IPS DF 6.9 (cell line): ENCODE data around the gene SLC43A2.
A peak's percentile ranks its signal among the peaks of the same experiment; 100 is the strongest.

ENCODE experiments used
- DNase-seq: peaks from one replicate; pipeline ENCODE4 v3.0.0-alpha.2; 2013; ENCODE audit warnings: low read depth, low spot score
- H3K27ac ChIP-seq: one replicate; pipeline ENCODE4 v1.5.1; 2013; ENCODE audit warnings: low read length, control low read depth
- H3K27me3 ChIP-seq: 2 replicates; pipeline ENCODE4 v1.6.1; 2013; ENCODE audit warnings: mild to moderate bottlenecking, low read length; ENCODE audit not compliant: control insufficient read depth, insufficient read depth
- H3K36me3 ChIP-seq: 2 replicates; pipeline ENCODE4 v1.6.1; 2013; ENCODE audit warnings: low read length; ENCODE audit not compliant: control insufficient read depth, insufficient read depth
- H3K4me1 ChIP-seq: 2 replicates; pipeline ENCODE4 v1.6.1; 2013; ENCODE audit warnings: low read length; ENCODE audit not compliant: control insufficient read depth, insufficient read depth
- H3K4me3 ChIP-seq: 2 replicates; pipeline ENCODE4 v1.5.1; 2013; ENCODE audit warnings: mild to moderate bottlenecking, low read length
- H3K9me3 ChIP-seq: 2 replicates; pipeline ENCODE4 v1.6.1; 2013; ENCODE audit warnings: low read length, inconsistent platforms; ENCODE audit not compliant: control insufficient read depth, insufficient read depth
- WGBS: extraction: QIAGEN DNeasy Blood & Tissue Kit; methylation state at CpG from one replicate; pipeline ENCODE4 v1.1.7; 2013; ENCODE audit warnings: mixed read lengths, missing lambda C conversion rate; ENCODE audit not compliant: insufficient read length, insufficient coverage; 5-methylcytosine and 5-hydroxymethylcytosine counted together

Gene SLC43A2

GRCh38 chr17:1630662-1631061 is 2.0 kb upstream of the SLC43A2 start:
- WGBS, result no CpG with 5 or more reads among the region's 4 CpGs

GRCh38 chr17:1629504-1630310 is 1.1 kb upstream of the SLC43A2 start:
- Histone ChIP-seq H3K36me3 (no peaks in the 10 kb centered on the region; the same call in 1 of the 2 replicates), H3K4me1 (peaks cover 2% of the 10 kb centered on the region; the same call in 1 of the 2 replicates), H3K27me3 (no peaks in the 10 kb centered on the region), H3K27ac (no peak overlapping the region), H3K4me3 (peak overlapping the region; percentile 66; the same call in 1 of the 2 replicates), H3K9me3 (no peaks in the 10 kb centered on the region)
- WGBS, result no CpG with 5 or more reads among the region's 45 CpGs
- no peak for DNase-seq

More at GRCh38 chr17:1630662-1631061, 2.0 kb upstream of the SLC43A2 start:
- Histone ChIP-seq H3K4me1 (peaks cover 2% of the 10 kb centered on the region; the same call in 1 of the 2 replicates), H3K27ac (no peak overlapping the region), H3K4me3 (no peak overlapping the region), H3K27me3 (no peaks in the 10 kb centered on the region), H3K36me3 (no peaks in the 10 kb centered on the region; the same call in 1 of the 2 replicates), H3K9me3 (no peaks in the 10 kb centered on the region)
- DNase-seq, result no peak

GRCh38 chr17:1628856-1629503 is 346 bp upstream of the SLC43A2 start:
- Histone ChIP-seq H3K9me3 (no peaks in the 10 kb centered on the region), H3K27me3 (no peaks in the 10 kb centered on the region), H3K36me3 (no peaks in the 10 kb centered on the region), H3K4me1 (peaks cover 2% of the 10 kb centered on the region; the same call in 1 of the 2 replicates), H3K27ac (no peak overlapping the region), H3K4me3 (peak overlapping the region; percentile 66; the same call in 1 of the 2 replicates)
- DNase-seq, result no peak
- no CpG with 5 or more reads among the region's 77 CpGs for WGBS

GRCh38 chr17:1627182-1627981 is 1.3 kb downstream of the SLC43A2 start:
- DNase-seq, result no peak
- peak overlapping the region; percentile 34; the same call in 1 of the 2 replicates for H3K4me3 ChIP-seq
- H3K4me1 ChIP-seq, result peaks cover 2% of the 10 kb centered on the region; the same call in 1 of the 2 replicates
- no peaks in the 10 kb centered on the region for H3K9me3 ChIP-seq
- H3K36me3 ChIP-seq, result no peaks in the 10 kb centered on the region
- H3K27me3 ChIP-seq, result no peaks in the 10 kb centered on the region
- WGBS, result no CpG with 5 or more reads among the region's 39 CpGs
- no peak overlapping the region for H3K27ac ChIP-seq

DNA sequence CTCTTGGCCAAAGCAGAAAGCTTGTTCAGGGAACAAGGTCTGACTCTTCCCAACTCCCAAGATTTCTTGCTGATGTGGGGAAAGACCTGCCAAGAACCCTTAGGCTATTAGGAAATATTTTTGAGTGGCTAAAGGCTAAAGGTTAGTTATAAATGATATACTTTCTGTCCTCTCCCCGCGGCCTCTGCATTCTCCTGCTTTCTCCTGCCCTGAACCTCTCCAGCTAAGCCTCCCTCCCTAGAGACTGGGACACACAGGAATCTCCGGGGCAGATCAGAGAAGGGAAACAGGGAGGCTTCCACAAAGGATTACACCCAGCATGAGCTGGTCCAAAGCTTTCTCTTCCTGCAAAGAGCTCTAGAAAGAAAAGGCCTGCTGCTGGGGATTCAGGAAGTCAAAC is 2.3 kb downstream of the SLC43A2 start:
- Histone ChIP-seq H3K36me3 (no peaks in the 10 kb centered on the region), H3K4me1 (peaks cover 3% of the 10 kb centered on the region; the same call in 1 of the 2 replicates), H3K27me3 (no peaks in the 10 kb centered on the region), H3K27ac (no peak overlapping the region), H3K4me3 (no peak overlapping the region), H3K9me3 (no peaks in the 10 kb centered on the region)
- no CpG with 5 or more reads among the region's 3 CpGs for WGBS
- DNase-seq, result no peak

DNA sequence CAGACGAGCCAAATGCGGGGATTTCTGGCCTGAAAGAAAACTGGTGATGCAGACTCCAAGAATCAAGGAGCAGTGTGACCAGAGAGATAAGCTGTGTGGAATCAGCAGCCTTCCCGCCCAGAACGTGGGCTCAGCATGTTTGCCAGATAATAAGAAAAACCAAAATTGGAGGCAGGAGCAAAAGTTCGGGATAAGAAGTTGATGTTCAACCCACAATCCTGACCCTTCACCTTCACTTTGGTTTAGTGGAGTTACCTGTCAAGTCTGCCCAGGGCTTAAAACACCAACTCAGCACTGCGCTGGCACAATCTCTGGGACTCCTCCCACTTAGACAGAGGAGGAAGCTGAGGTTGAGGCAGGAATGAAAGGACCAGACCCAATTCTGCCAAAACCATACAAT is 3.1 kb downstream of the SLC43A2 start:
- Histone ChIP-seq H3K36me3 (no peaks in the 10 kb centered on the region), H3K27ac (no peak overlapping the region), H3K4me1 (peaks cover 3% of the 10 kb centered on the region; the same call in 1 of the 2 replicates), H3K27me3 (no peaks in the 10 kb centered on the region), H3K9me3 (no peaks in the 10 kb centered on the region), H3K4me3 (no peak overlapping the region)
- WGBS, result no CpG with 5 or more reads among the region's 6 CpGs
- DNase-seq, result no peak

DNA sequence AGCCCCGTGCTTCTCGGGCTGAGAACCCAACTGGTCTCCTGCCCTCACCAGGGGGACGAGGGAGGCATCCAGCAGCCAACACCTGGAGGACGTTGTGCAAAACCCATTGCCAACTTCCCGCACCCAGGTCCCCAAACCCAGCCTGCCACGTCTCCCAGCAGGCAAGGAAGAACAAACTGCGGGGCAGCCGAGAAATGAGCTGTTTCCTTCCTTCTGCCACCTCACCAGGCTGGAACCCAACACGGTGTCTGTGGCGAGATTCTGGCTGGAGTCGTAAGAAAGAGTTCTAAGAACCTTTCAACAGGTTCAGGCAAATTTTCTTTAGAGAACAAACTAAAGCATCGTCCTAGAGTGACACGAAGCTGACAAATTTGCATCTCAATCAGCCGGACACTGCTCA is 3.6 kb downstream of the SLC43A2 start:
- WGBS, result no CpG with 5 or more reads among the region's 14 CpGs
- Histone ChIP-seq H3K9me3 (no peaks in the 10 kb centered on the region), H3K27me3 (no peaks in the 10 kb centered on the region), H3K4me1 (peaks cover 3% of the 10 kb centered on the region; the same call in 1 of the 2 replicates), H3K36me3 (no peaks in the 10 kb centered on the region), H3K27ac (no peak overlapping the region), H3K4me3 (no peak overlapping the region)
- DNase-seq, result no peak

DNA sequence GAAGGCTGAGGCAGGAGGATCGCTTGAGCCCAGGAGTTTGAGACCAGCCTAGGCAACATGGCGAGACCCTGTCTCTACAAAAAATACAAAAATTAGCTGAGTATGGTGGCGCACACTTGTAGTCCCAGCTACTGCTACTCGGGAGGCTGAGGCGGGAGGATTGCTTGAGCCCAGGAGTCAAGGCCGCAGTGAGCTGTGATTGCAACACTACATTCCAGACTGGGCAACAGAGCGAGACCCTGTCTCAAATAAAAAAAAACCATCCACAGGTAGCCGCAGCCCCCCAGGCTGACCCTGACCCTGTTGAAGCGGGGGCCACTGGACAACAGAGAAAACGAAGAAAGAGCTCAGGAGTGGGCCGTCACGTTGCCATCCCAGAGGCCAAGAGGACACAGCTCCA is 4.0 kb downstream of the SLC43A2 start:
- Histone ChIP-seq H3K4me3 (no peak overlapping the region), H3K4me1 (peaks cover 3% of the 10 kb centered on the region; the same call in 1 of the 2 replicates), H3K9me3 (no peaks in the 10 kb centered on the region), H3K36me3 (no peaks in the 10 kb centered on the region), H3K27ac (no peak overlapping the region), H3K27me3 (no peaks in the 10 kb centered on the region)
- DNase-seq, result no peak
- no CpG with 5 or more reads among the region's 12 CpGs for WGBS

- no peak for DNase-seq
- H3K9me3 ChIP-seq, result no peaks in the 10 kb centered on the region
- no peak overlapping the region for H3K4me3 ChIP-seq
- no CpG with 5 or more reads among the region's 14 CpGs for WGBS
- peaks cover 3% of the 10 kb centered on the region; the same call in 1 of the 2 replicates for H3K4me1 ChIP-seq
- H3K36me3 ChIP-seq, result no peaks in the 10 kb centered on the region
- H3K27me3 ChIP-seq, result no peaks in the 10 kb centered on the region
- H3K27ac ChIP-seq, result no peak overlapping the region
These were observed 5.5 kb downstream of the SLC43A2 start for GRCh38 chr17:1623057-1623630.
